Uterus (tissue), 4 donors: Measurements from ENCODE around the gene MINAR1. TPM values are rescaled to one million over a fixed set of nuclear protein-coding genes. Genes with fewer than 3 reads are reported as not detected.

Source experiments
- DNase-seq, 2 donors: peaks; one replicate each; pipeline ENCODE4 v3.0.0-alpha.2; 2019 to 2020
- H3K27ac ChIP-seq, 2 donors: fragments of 200-600 bp; sonication (generic); 1 replicate in 1 of 2; 2 replicates in 1 of 2; pipeline ENCODE4 v1.5.1; 2016 to 2018
- H3K27me3 ChIP-seq, 2 donors: fragments of 200-600 bp; sonication (generic); one replicate each; pipeline ENCODE4 v1.5.1; 2018 to 2019; ENCODE audit warnings: control low read depth in 1 of 2
- H3K36me3 ChIP-seq, 2 donors: fragments of 200-600 bp; sonication (generic); one replicate each; pipeline ENCODE4 v1.5.1; 2019; ENCODE audit warnings: control low read depth in 1 of 2
- H3K4me1 ChIP-seq, 2 donors: fragments of 200-600 bp; sonication (generic); one replicate each; pipeline ENCODE4 v1.5.1; 2018 to 2019; ENCODE audit warnings: control low read depth in 1 of 2
- H3K4me3 ChIP-seq, 2 donors: fragments of 200-600 bp; sonication (generic); 1 replicate in 1 of 2; 2 replicates in 1 of 2; pipeline ENCODE4 v1.5.1; 2018 to 2019; ENCODE audit warnings: mild to moderate bottlenecking in 1 of 2
- H3K9me3 ChIP-seq, 2 donors: fragments of 200-600 bp; sonication (generic); one replicate each; pipeline ENCODE4 v1.5.1; 2019; ENCODE audit warnings: control low read depth in 1 of 2
- CTCF ChIP-seq, 4 experiments: fragments of 200-600 bp in 2 of 4; fragments of 450-650 bp in 2 of 4; sonication (generic) in 2 of 4; IDR thresholded peaks; one replicate each; pipeline ENCODE4 v1.5.1; 2016 to 2019; ENCODE audit warnings: antibody characterized with exemption in 4 of 4, mild to moderate bottlenecking in 2 of 4, moderate library complexity in 1 of 4
- POLR2A ChIP-seq, 2 donors: fragments of 450-650 bp; IDR thresholded peaks; one replicate each; pipeline ENCODE4 v1.6.1; 2016; ENCODE audit warnings: antibody characterized with exemption in 2 of 2, mild to moderate bottlenecking in 1 of 2, moderate library complexity in 1 of 2
- intact Hi-C: fragments of 100-400 bp; cut with DNase I; formaldehyde crosslinking; loops from one replicate; pipeline ENCODE4 v1.15.1; 2023; ENCODE audit warnings: low total_unique reads
- total RNA-seq, 4 donors: library from RNA; depleted of rRNA in 3 of 4; stranded (reverse); fragments of >200 nt in 3 of 4; gene quantifications; one replicate each; pipeline versions ENCODE4 v1.1.0 to v1.2.4, GENCODE V29; 2014 to 2023
- donor health status: DM: yes; HTN: yes; CAD: no.

MINAR1 gene
- total RNA-seq, 4 donors from 2014 or later: 0.43 to 2.9 (median 1.5) TPM; not detected in 1

GRCh38 chr15:79400650-79401049 lies 31.5 kb upstream of the MINAR1 start:
- Histone ChIP-seq H3K9me3 (no peaks in the 10 kb centered on the region), H3K36me3 (no peaks in the 10 kb centered on the region), H3K27me3 (no peaks in the 10 kb centered on the region), H3K4me3 (no peak overlapping the region), H3K4me1 (no peaks in the 10 kb centered on the region), H3K27ac (no peak overlapping the region)
- intact Hi-C loops: no loop called here
- no peak for TF ChIP-seq CTCF (IDR thresholded peaks at IDR 0.05)
- no peak for TF ChIP-seq POLR2A (IDR thresholded peaks at IDR 0.05)
- DNase-seq: no peak

- Histone ChIP-seq H3K4me3 (no peak overlapping the region), H3K36me3 (no peaks in the 10 kb centered on the region), H3K9me3 (no peaks in the 10 kb centered on the region), H3K27ac (no peak overlapping the region), H3K4me1 (no peaks in the 10 kb centered on the region), H3K27me3 (no peaks in the 10 kb centered on the region)
- intact Hi-C loops: no loop called here
- TF ChIP-seq CTCF (IDR thresholded peaks at IDR 0.05): no peak
- TF ChIP-seq POLR2A (IDR thresholded peaks at IDR 0.05): no peak
- DNase-seq: no peak
Observed at GRCh38 chr15:79401301-79401700, 30.8 kb upstream of the MINAR1 start.

- Histone ChIP-seq H3K4me3 (no peak overlapping the region), H3K27me3 (no peaks in the 10 kb centered on the region), H3K9me3 (no peaks in the 10 kb centered on the region), H3K27ac (no peak overlapping the region), H3K36me3 (no peaks in the 10 kb centered on the region), H3K4me1 (no peaks in the 10 kb centered on the region)
- intact Hi-C loops: no loop called here
- TF ChIP-seq CTCF (IDR thresholded peaks at IDR 0.05) (no peak), POLR2A (IDR thresholded peaks at IDR 0.05) (no peak)
- DNase-seq: no peak
Observed at GRCh38 chr15:79402136-79402535, 30.0 kb upstream of the MINAR1 start.

- H3K27ac ChIP-seq: no peak overlapping the region
- intact Hi-C loops: no loop called here
- H3K36me3 ChIP-seq: no peaks in the 10 kb centered on the region
- H3K27me3 ChIP-seq: no peaks in the 10 kb centered on the region
- H3K9me3 ChIP-seq: no peaks in the 10 kb centered on the region
- no peak for DNase-seq
- H3K4me3 ChIP-seq: no peak overlapping the region
- no peaks in the 10 kb centered on the region for H3K4me1 ChIP-seq
- no peak for TF ChIP-seq POLR2A (IDR thresholded peaks at IDR 0.05)
- TF ChIP-seq CTCF (IDR thresholded peaks at IDR 0.05): no peak
Observed at GRCh38 chr15:79403501-79403900, 28.6 kb upstream of the MINAR1 start.

- intact Hi-C loops: no loop called here
- DNase-seq: no peak
- Histone ChIP-seq H3K36me3 (no peaks in the 10 kb centered on the region), H3K9me3 (no peaks in the 10 kb centered on the region), H3K4me3 (no peak overlapping the region), H3K4me1 (no peaks in the 10 kb centered on the region), H3K27ac (no peak overlapping the region), H3K27me3 (no peaks in the 10 kb centered on the region)
- TF ChIP-seq CTCF (IDR thresholded peaks at IDR 0.05): no peak
- no peak for TF ChIP-seq POLR2A (IDR thresholded peaks at IDR 0.05)
Observed at GRCh38 chr15:79406210-79406609, 25.9 kb upstream of the MINAR1 start.
